OCI-LY7 (cell line): ENCODE data around the gene ACOXL. TPM values are rescaled to one million over a fixed set of nuclear protein-coding genes. Genes with fewer than 3 reads are reported as not detected.

Source experiments
- BruUV-seq: library from RNA; stranded (reverse); fragments of 400-500 nt; replicated peaks from 2 replicates; lab custom pipeline; 2021; lab: Mats Ljungman, UMichigan
- CTCF ChIA-PET: fragments of 300-600 bp; sonication (Branson Sonifier 250); formaldehyde crosslinking; loops from one replicate; lab custom pipeline; 2022; ENCODE audit warnings: antibody characterized with exemption; ENCODE audit not compliant: unreplicated experiment; lab: Charles Lee
- POLR2A ChIA-PET: fragments of 300-600 bp; sonication (Branson Sonifier 250); formaldehyde crosslinking; loops from one replicate; lab custom pipeline; 2022; ENCODE audit warnings: antibody characterized with exemption; lab: Charles Lee
- DNase-seq: peaks from one replicate; pipeline ENCODE4 v3.0.0-alpha.2; 2015; ENCODE audit warnings: low spot score
- H2AFZ ChIP-seq: fragments of 200-600 bp; sonication (generic), shearing (Covaris generic); 2 replicates; pipeline ENCODE4 v1.6.1; 2014; ENCODE audit warnings: mild to moderate bottlenecking, antibody characterized with exemption, low read length, moderate library complexity
- H3K27ac ChIP-seq: fragments of 200-600 bp; sonication (generic); 2 replicates; pipeline ENCODE4 v1.5.1; 2014; ENCODE audit warnings: mixed run types, low read depth, mild to moderate bottlenecking, moderate library complexity, low read length, inconsistent platforms; ENCODE audit not compliant: poor library complexity, severe bottlenecking
- H3K36me3 ChIP-seq: fragments of 200-600 bp; sonication (generic); 2 replicates; pipeline ENCODE4 v1.6.1; 2014; ENCODE audit warnings: mild to moderate bottlenecking, antibody characterized with exemption, low read length, moderate library complexity, mixed read lengths; ENCODE audit not compliant: insufficient read depth
- H3K4me1 ChIP-seq: fragments of 200-600 bp; sonication (generic); 2 replicates; pipeline ENCODE4 v1.5.1; 2014; ENCODE audit warnings: mild to moderate bottlenecking, low read length; ENCODE audit not compliant: insufficient read depth, poor library complexity, severe bottlenecking
- H3K4me2 ChIP-seq: fragments of 200-600 bp; sonication (generic); 2 replicates; pipeline ENCODE4 v1.6.1; 2014; ENCODE audit warnings: mild to moderate bottlenecking, low read length
- H3K4me3 ChIP-seq: fragments of 200-600 bp; sonication (generic); 2 replicates; pipeline ENCODE4 v1.5.1; 2014; ENCODE audit warnings: mild to moderate bottlenecking, low read depth, low read length; ENCODE audit not compliant: poor library complexity, severe bottlenecking
- H3K79me2 ChIP-seq: fragments of 200-600 bp; sonication (generic); 2 replicates; pipeline ENCODE4 v1.6.1; 2016; ENCODE audit warnings: low read depth, mild to moderate bottlenecking, low read length, moderate library complexity, mixed read lengths; ENCODE audit not compliant: insufficient read depth
- H3K9me2 ChIP-seq: fragments of 200-600 bp; sonication (generic); 2 replicates; pipeline ENCODE4 v1.6.1; 2016; ENCODE audit warnings: mild to moderate bottlenecking, low read length, mixed read lengths; ENCODE audit not compliant: insufficient read depth
- H3K9me3 ChIP-seq: fragments of 200-600 bp; sonication (generic); 2 replicates; pipeline ENCODE4 v1.6.1; 2014; ENCODE audit warnings: mild to moderate bottlenecking, mixed run types, low read length, mixed read lengths
- H4K20me1 ChIP-seq: fragments of 200-600 bp; sonication (generic); 2 replicates; pipeline ENCODE4 v1.6.1; 2014; ENCODE audit warnings: mild to moderate bottlenecking, antibody characterized with exemption, low read length, moderate library complexity, mixed read lengths; ENCODE audit not compliant: insufficient read depth
- EZH2phosphoT487 ChIP-seq: fragments of 200-600 bp; sonication (generic); IDR thresholded peaks from 2 replicates; pipeline ENCODE4 v1.6.1; 2018; ENCODE audit warnings: low read depth, borderline replicate concordance, mild to moderate bottlenecking, mixed run types, antibody characterized with exemption, low read length, moderate library complexity, mixed read lengths
- intact Hi-C: fragments of 100-400 bp; cut with micrococcal nuclease; formaldehyde crosslinking; loops from one replicate; pipeline ENCODE4 v1.10.0; 2022; ENCODE audit not compliant: unreplicated experiment
- total RNA-seq, 2 experiments: library from RNA; depleted of rRNA in 1 of 2; stranded (reverse); fragments of >200 nt in 1 of 2; shearing (Covaris generic) in 1 of 2; gene quantifications; 2 replicates each; pipeline ENCODE4 v1.2.3, GENCODE V29; 2014 to 2022
- TF ChIP-seq, protein P1 (sequence below): fragments of 200-600 bp; sonication (generic); conservative IDR thresholded peaks from 2 replicates; pipeline ENCODE4 v1.5.1; 2014; ENCODE audit warnings: mild to moderate bottlenecking, antibody characterized with exemption, low read length, moderate library complexity, mixed read lengths

ACOXL gene
- total RNA-seq, 2 experiments from 2014 or later = 1.4 TPM; not detected in 1

DNA sequence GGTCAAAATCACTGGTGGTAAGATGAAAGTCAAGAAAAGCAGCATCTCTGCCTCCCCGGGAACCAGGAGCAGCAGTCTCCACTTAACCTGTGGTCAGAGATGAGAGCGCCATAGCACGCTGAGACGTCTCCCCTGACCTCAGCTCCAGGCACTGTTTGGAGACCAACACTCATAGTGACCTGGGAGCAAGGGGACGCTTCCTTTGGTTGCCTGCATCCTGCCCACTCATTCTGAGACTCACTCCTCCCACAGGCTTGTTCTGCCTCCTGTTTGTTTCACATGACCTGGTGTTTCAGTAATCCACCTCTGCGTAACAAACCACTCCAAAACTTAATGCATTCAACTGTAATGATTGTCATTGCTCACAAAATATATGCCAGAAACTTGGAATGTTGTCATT, 139.3 kb downstream of the ACOXL start:
- Histone ChIP-seq H3K9me2 (no peaks in the 10 kb centered on the region), H3K9me3 (no peaks in the 10 kb centered on the region), H3K79me2 (no peaks in the 10 kb centered on the region), H3K4me3 (no peak overlapping the region), H2AFZ (no peak overlapping the region), H3K4me1 (peaks cover 39% of the 10 kb centered on the region), H4K20me1 (no peaks in the 10 kb centered on the region), H3K27ac (no peak overlapping the region), H3K4me2 (no peak overlapping the region), H3K36me3 (no peaks in the 10 kb centered on the region)
- CTCF ChIA-PET = no interaction called here
- DNase-seq = no peak
- POLR2A ChIA-PET = no interaction called here
- TF ChIP-seq, protein P1, sequence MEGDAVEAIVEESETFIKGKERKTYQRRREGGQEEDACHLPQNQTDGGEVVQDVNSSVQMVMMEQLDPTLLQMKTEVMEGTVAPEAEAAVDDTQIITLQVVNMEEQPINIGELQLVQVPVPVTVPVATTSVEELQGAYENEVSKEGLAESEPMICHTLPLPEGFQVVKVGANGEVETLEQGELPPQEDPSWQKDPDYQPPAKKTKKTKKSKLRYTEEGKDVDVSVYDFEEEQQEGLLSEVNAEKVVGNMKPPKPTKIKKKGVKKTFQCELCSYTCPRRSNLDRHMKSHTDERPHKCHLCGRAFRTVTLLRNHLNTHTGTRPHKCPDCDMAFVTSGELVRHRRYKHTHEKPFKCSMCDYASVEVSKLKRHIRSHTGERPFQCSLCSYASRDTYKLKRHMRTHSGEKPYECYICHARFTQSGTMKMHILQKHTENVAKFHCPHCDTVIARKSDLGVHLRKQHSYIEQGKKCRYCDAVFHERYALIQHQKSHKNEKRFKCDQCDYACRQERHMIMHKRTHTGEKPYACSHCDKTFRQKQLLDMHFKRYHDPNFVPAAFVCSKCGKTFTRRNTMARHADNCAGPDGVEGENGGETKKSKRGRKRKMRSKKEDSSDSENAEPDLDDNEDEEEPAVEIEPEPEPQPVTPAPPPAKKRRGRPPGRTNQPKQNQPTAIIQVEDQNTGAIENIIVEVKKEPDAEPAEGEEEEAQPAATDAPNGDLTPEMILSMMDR = no peak
- TF ChIP-seq EZH2phosphoT487 = no peak
- intact Hi-C loops = no loop called here
- BruUV-seq = no TSS peak

DNA sequence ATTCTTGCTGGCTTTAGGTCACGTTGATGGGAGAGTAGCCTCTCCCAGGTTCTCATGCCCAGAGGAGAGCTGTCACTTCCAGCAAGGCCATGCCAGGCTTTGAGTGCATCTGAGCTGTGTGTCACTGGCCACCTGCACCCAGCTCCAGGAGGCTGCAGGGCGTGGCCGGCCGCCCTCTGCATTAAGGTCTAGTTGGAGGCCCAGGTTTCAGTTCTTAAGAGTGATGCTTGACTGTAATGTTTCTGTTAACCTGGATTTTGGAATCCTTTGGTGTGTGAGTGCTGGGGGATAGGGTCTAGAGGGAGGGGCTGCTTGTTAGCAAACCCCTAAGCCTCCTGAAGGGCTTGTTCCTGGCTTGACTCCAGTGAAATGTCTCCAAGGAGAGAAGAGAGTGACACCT, 140.1 kb downstream of the ACOXL start:
- Histone ChIP-seq H3K9me2 (no peaks in the 10 kb centered on the region), H4K20me1 (no peaks in the 10 kb centered on the region), H3K4me2 (no peak overlapping the region), H3K79me2 (no peaks in the 10 kb centered on the region), H2AFZ (no peak overlapping the region), H3K9me3 (no peaks in the 10 kb centered on the region), H3K4me3 (no peak overlapping the region), H3K36me3 (no peaks in the 10 kb centered on the region), H3K27ac (no peak overlapping the region), H3K4me1 (peaks cover 47% of the 10 kb centered on the region)
- TF ChIP-seq, protein P1 = no peak
- no peak for TF ChIP-seq EZH2phosphoT487
- peak; percentile 30 for DNase-seq
- CTCF ChIA-PET = no interaction called here
- POLR2A ChIA-PET = no interaction called here
- BruUV-seq = no TSS peak
- intact Hi-C loops = no loop called here

DNA sequence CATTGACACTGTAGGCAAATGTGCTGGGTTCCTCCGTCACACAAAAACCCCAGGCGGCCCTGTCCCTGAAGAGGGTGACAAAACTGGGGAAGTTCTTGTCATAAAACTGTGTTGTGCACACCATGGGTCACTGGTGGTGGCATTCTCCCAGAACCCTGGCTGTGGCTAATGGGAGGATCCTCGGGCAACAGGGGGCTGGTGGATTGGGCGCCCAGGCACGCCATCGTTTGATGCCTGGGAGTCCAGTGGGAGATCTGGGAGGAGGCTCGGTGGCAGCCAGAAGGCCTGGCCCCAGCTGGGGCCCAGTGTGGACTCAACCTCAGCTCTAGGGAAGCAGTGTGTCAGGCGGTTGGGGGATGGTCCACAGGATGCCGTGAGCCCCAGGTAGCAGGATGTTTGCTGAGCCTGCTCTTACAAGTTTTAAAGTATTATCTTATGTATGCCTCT, 140.7 kb downstream of the ACOXL start:
- Histone ChIP-seq H3K36me3 (no peaks in the 10 kb centered on the region), H3K27ac (no peak overlapping the region), H4K20me1 (no peaks in the 10 kb centered on the region), H3K4me1 (peaks cover 47% of the 10 kb centered on the region), H3K9me3 (no peaks in the 10 kb centered on the region), H3K79me2 (no peaks in the 10 kb centered on the region), H3K4me3 (no peak overlapping the region), H2AFZ (no peak overlapping the region), H3K9me2 (no peaks in the 10 kb centered on the region), H3K4me2 (no peak overlapping the region)
- BruUV-seq = no TSS peak
- intact Hi-C loops = no loop called here
- CTCF ChIA-PET = no interaction called here
- no peak for TF ChIP-seq EZH2phosphoT487
- TF ChIP-seq, protein P1 = no peak
- no peak for DNase-seq
- POLR2A ChIA-PET = no interaction called here
